Fibroblast of lung (primary cell): ENCODE measurements around the gene SETDB2. TPM values are rescaled to one million over a fixed set of nuclear protein-coding genes. Genes with fewer than 3 reads are reported as not detected.
"Not testable (repeated sequence)": the region's sequence is repeated elsewhere in the genome, so short reads cannot be mapped to it uniquely, and the experiment has no call there.

ENCODE experiments used
- DNase-seq, 2 donors: peaks; one replicate each; pipeline versions ENCODE4 v3.0.0 to v3.0.0-alpha.2; 2010; ENCODE audit warnings: low read depth in 2 of 2
- H2AFZ ChIP-seq: 2 replicates; pipeline ENCODE4 v1.5.1; 2012; ENCODE audit warnings: low read length, control low read depth, inconsistent platforms
- H3K27ac ChIP-seq: 2 replicates; pipeline ENCODE4 v1.5.1; 2011; ENCODE audit warnings: low read length, control low read depth; ENCODE audit not compliant: insufficient read depth
- H3K27me3 ChIP-seq: 2 replicates; pipeline ENCODE4 v1.5.1; 2011; ENCODE audit warnings: mild to moderate bottlenecking, low read length; ENCODE audit not compliant: control insufficient read depth, insufficient read depth
- H3K36me3 ChIP-seq: 2 replicates; pipeline ENCODE4 v1.5.1; 2011; ENCODE audit warnings: low read length; ENCODE audit not compliant: control insufficient read depth, insufficient read depth
- H3K4me1 ChIP-seq: 2 replicates; pipeline ENCODE4 v1.5.1; 2011; ENCODE audit warnings: low read length; ENCODE audit not compliant: control insufficient read depth, insufficient read depth; ENCODE audit errors: extremely low read depth
- H3K4me2 ChIP-seq: 2 replicates; pipeline ENCODE4 v1.5.1; 2011; ENCODE audit warnings: low read length, control low read depth; ENCODE audit not compliant: insufficient read depth; ENCODE audit errors: extremely low read depth
- H3K4me3 ChIP-seq, 4 experiments: fragments of 200-600 bp in 1 of 4; sonication (generic) in 1 of 4; replicated peaks in 1 of 4; 2 replicates each; pipeline ENCODE4 v1.5.1; 2011 to 2016; ENCODE audit warnings: low read length in 4 of 4, low read depth in 3 of 4, mild to moderate bottlenecking in 3 of 4, control low read depth in 2 of 4, inconsistent platforms in 1 of 4, mixed read lengths in 1 of 4; ENCODE audit not compliant: insufficient read depth in 1 of 4; ENCODE audit errors: control extremely low read depth in 1 of 4
- H3K79me2 ChIP-seq: 2 replicates; pipeline ENCODE4 v1.5.1; 2012; ENCODE audit warnings: mild to moderate bottlenecking, low read length, inconsistent platforms; ENCODE audit not compliant: control insufficient read depth, insufficient read depth
- H3K9ac ChIP-seq: 2 replicates; pipeline ENCODE4 v1.5.1; 2011; ENCODE audit warnings: mild to moderate bottlenecking, low read length, control low read depth; ENCODE audit not compliant: insufficient read depth
- H3K9me3 ChIP-seq: 2 replicates; pipeline ENCODE4 v1.5.1; 2012; ENCODE audit warnings: low read depth, low read length; ENCODE audit not compliant: control insufficient read depth, insufficient read depth
- H4K20me1 ChIP-seq: 2 replicates; pipeline ENCODE4 v1.5.1; 2011; ENCODE audit warnings: low read length; ENCODE audit not compliant: control insufficient read depth, insufficient read depth; ENCODE audit errors: extremely low read depth
- CTCF ChIP-seq, 2 donors: IDR thresholded peaks in 1 of 2; conservative IDR thresholded peaks in 1 of 2; 1 replicate in 1 of 2; 2 replicates in 1 of 2; pipeline ENCODE4 v1.5.1; 2011 to 2012; ENCODE audit warnings: low read length in 2 of 2, control low read depth in 1 of 2, inconsistent platforms in 1 of 2, low read depth in 1 of 2, mild to moderate bottlenecking in 1 of 2
- EZH2 ChIP-seq: IDR thresholded peaks from 2 replicates; pipeline ENCODE4 v1.5.1; 2012; ENCODE audit warnings: low read length, control low read depth, mild to moderate bottlenecking; ENCODE audit errors: missing control alignments
- polyA plus RNA-seq, 2 donors: library from polyadenylated mRNA; depleted of rRNA in 1 of 2; stranded (reverse) in 1 of 2; unstranded in 1 of 2; fragments of >200 nt; gene quantifications; 2 replicates each; pipeline ENCODE4 v1.2.1, GENCODE V29; 2011 to 2012; ENCODE audit warnings: missing spikeins in 1 of 2
- total RNA-seq: library from RNA; depleted of rRNA; stranded (reverse); fragments of >200 nt; gene quantifications from 2 replicates; pipeline ENCODE4 v1.2.1, GENCODE V29; 2014

The SETDB2 gene
- total and polyA plus RNA-seq, 2 donors (not counting 1 experiment from before 2014, with no cell fraction given) = 10.4 to 13.7 TPM

GRCh38 chr13:49488563-49488962 is 44.5 kb downstream of the SETDB2 start:
- Histone ChIP-seq H3K36me3 (peaks cover 2% of the 10 kb centered on the region), H3K4me2 (no peak overlapping the region), H3K27me3 (no peaks in the 10 kb centered on the region), H3K4me3 (no peak overlapping the region), H2AFZ (no peak overlapping the region), H3K79me2 (no peaks in the 10 kb centered on the region), H3K27ac (no peak overlapping the region), H3K9me3 (no peaks in the 10 kb centered on the region), H3K4me1 (no peaks in the 10 kb centered on the region), H4K20me1 (no peaks in the 10 kb centered on the region), H3K9ac (no peak overlapping the region)
- DNase-seq = no peak
- TF ChIP-seq CTCF (conservative IDR thresholded peaks at IDR 0.05 in 1 of 2, IDR thresholded peaks at IDR 0.05 in 1 of 2; ENCODE audit: low read depth in 1 of 2, low read length in 2 of 2) = no peak
- TF ChIP-seq EZH2 = no peak

GRCh38 chr13:49494645-49495044 is 50.6 kb downstream of the SETDB2 start:
- H3K79me2 ChIP-seq = no peaks in the 10 kb centered on the region
- peaks cover 14% of the 10 kb centered on the region for H3K4me1 ChIP-seq
- H3K9me3 ChIP-seq = no peaks in the 10 kb centered on the region
- DNase-seq = no peak
- peak overlapping the region; percentile 79 for H3K4me2 ChIP-seq
- H3K36me3 ChIP-seq = no peaks in the 10 kb centered on the region
- H3K9ac ChIP-seq = no peak overlapping the region
- no peaks in the 10 kb centered on the region for H4K20me1 ChIP-seq
- no peak for TF ChIP-seq EZH2
- no peak for TF ChIP-seq CTCF (conservative IDR thresholded peaks at IDR 0.05 in 1 of 2, IDR thresholded peaks at IDR 0.05 in 1 of 2; ENCODE audit: low read depth in 1 of 2, low read length in 2 of 2)
- H3K4me3 ChIP-seq = peak overlapping the region; percentile 25 to 66 (median 37)
- no peak overlapping the region for H2AFZ ChIP-seq
- no peak overlapping the region for H3K27ac ChIP-seq
- H3K27me3 ChIP-seq = no peaks in the 10 kb centered on the region

GRCh38 chr13:49495783-49496762 is 52.0 kb downstream of the SETDB2 start, which contains the start of gene PHF11:
TSS of gene PHF11 (plus strand) at chr13:49495953. CDS start at chr13:49496002, 49 bp downstream.
- peak within 1 kb of the TSS; percentile 67 for H3K9ac ChIP-seq
- no peak for TF ChIP-seq EZH2
- no peak for TF ChIP-seq CTCF (conservative IDR thresholded peaks at IDR 0.05 in 1 of 2, IDR thresholded peaks at IDR 0.05 in 1 of 2; ENCODE audit: low read depth in 1 of 2, low read length in 2 of 2)
- DNase-seq = peak; percentile 75 to 76
- no peaks in the 10 kb centered on the region for H3K9me3 ChIP-seq
- no peaks in the 10 kb centered on the region for H3K36me3 ChIP-seq
- no peaks in the 10 kb centered on the region for H4K20me1 ChIP-seq
- H3K4me1 ChIP-seq = peaks cover 22% of the 10 kb centered on the region
- peak within 1 kb of the TSS; percentile 90 for H3K4me2 ChIP-seq
- peak within 1 kb of the TSS; percentile 60 for H2AFZ ChIP-seq
- H3K79me2 ChIP-seq = no peaks in the 10 kb centered on the region
- peak within 1 kb of the TSS; percentile 80 for H3K27ac ChIP-seq
- no peaks in the 10 kb centered on the region for H3K27me3 ChIP-seq
- H3K4me3 ChIP-seq = peak within 1 kb of the TSS; percentile 50 to 66 (median 64)

GRCh38 chr13:49496837-49497236 is 52.8 kb downstream of the SETDB2 start:
- not testable (repeated sequence) for DNase-seq, H3K36me3 ChIP-seq, H3K27me3 ChIP-seq, H3K9ac ChIP-seq, H4K20me1 ChIP-seq, H3K79me2 ChIP-seq, H2AFZ ChIP-seq, H3K9me3 ChIP-seq
- Histone ChIP-seq H3K27ac (peak overlapping the region; percentile 80), H3K4me2 (peak overlapping the region; percentile 40), H3K4me3 (peak overlapping the region in 1 of 4 experiments; percentile 66), H3K4me1 (peaks cover 22% of the 10 kb centered on the region)
